H9 (cell line): ENCODE measurements around the gene OPA3. TPM values are rescaled to one million over a fixed set of nuclear protein-coding genes. Genes with fewer than 3 reads are reported as not detected.
A peak's percentile ranks its signal among the peaks of the same experiment; 100 is the strongest.

Experiments
- DNase-seq: peaks from one replicate; pipeline ENCODE4 v3.0.0-alpha.2; 2017
- H2AFZ ChIP-seq: one replicate; pipeline ENCODE4 v1.6.1; 2013; ENCODE audit warnings: mild to moderate bottlenecking, low read length, control low read depth, moderate library complexity
- H2AK5ac ChIP-seq: 2 replicates; pipeline ENCODE4 v1.6.1; 2013; ENCODE audit warnings: low read length, control low read depth, mixed read lengths; ENCODE audit not compliant: insufficient read length
- H2BK120ac ChIP-seq: one replicate; pipeline ENCODE4 v1.6.1; 2013; ENCODE audit warnings: low read depth, mild to moderate bottlenecking, low read length, control low read depth, inconsistent platforms; ENCODE audit not compliant: poor library complexity, severe bottlenecking
- H2BK12ac ChIP-seq: 2 replicates; pipeline ENCODE4 v1.6.1; 2013; ENCODE audit warnings: low read length, control low read depth, mixed read lengths, low read depth; ENCODE audit not compliant: insufficient read length
- H2BK15ac ChIP-seq: 2 replicates; pipeline ENCODE4 v1.6.1; 2013; ENCODE audit warnings: low read depth, low read length, control low read depth
- H2BK20ac ChIP-seq: one replicate; pipeline ENCODE4 v1.6.1; 2013; ENCODE audit warnings: low read depth, mild to moderate bottlenecking, low read length, control low read depth, inconsistent platforms; ENCODE audit not compliant: poor library complexity, severe bottlenecking
- H2BK5ac ChIP-seq: 2 replicates; pipeline ENCODE4 v1.6.1; 2013; ENCODE audit warnings: low read length, control low read depth, mixed read lengths; ENCODE audit not compliant: insufficient read length
- H3K14ac ChIP-seq: 2 replicates; pipeline ENCODE4 v1.6.1; 2013; ENCODE audit warnings: low read length, control low read depth; ENCODE audit not compliant: insufficient read depth
- H3K18ac ChIP-seq: 2 replicates; pipeline ENCODE4 v1.6.1; 2013; ENCODE audit warnings: low read depth, mild to moderate bottlenecking, mixed read lengths, low read length, control low read depth; ENCODE audit not compliant: insufficient read length
- H3K23ac ChIP-seq: 2 replicates; pipeline ENCODE4 v1.6.1; 2013; ENCODE audit warnings: low read length, control low read depth, mixed read lengths, low read depth; ENCODE audit not compliant: insufficient read length
- H3K23me2 ChIP-seq: 2 replicates; pipeline ENCODE4 v1.6.1; 2013; ENCODE audit warnings: low read depth, mild to moderate bottlenecking, mixed read lengths, low read length, control low read depth; ENCODE audit not compliant: insufficient read length, poor library complexity, severe bottlenecking
- H3K27ac ChIP-seq: 2 replicates; pipeline ENCODE4 v1.5.1; 2013; ENCODE audit warnings: low read length, control low read depth, mixed read lengths, low read depth; ENCODE audit not compliant: insufficient read length
- H3K27me3 ChIP-seq: 2 replicates; pipeline ENCODE4 v1.6.1; 2013; ENCODE audit warnings: low read length, control low read depth, inconsistent platforms; ENCODE audit not compliant: insufficient read depth
- H3K4ac ChIP-seq: 2 replicates; pipeline ENCODE4 v1.6.1; 2013; ENCODE audit warnings: low read depth, mild to moderate bottlenecking, control low read depth, inconsistent platforms, low read length, moderate library complexity
- H3K4me1 ChIP-seq: 2 replicates; pipeline ENCODE4 v1.6.1; 2013; ENCODE audit warnings: low read length, control low read depth, inconsistent platforms; ENCODE audit not compliant: insufficient read depth
- H3K4me2 ChIP-seq: 2 replicates; pipeline ENCODE4 v1.6.1; 2013; ENCODE audit warnings: low read length, control low read depth, mixed read lengths; ENCODE audit not compliant: insufficient read length, insufficient read depth
- H3K56ac ChIP-seq: 2 replicates; pipeline ENCODE4 v1.6.1; 2013; ENCODE audit warnings: low read depth, mild to moderate bottlenecking, mixed read lengths, low read length, control low read depth; ENCODE audit not compliant: insufficient read length
- H3K79me1 ChIP-seq: 2 replicates; pipeline ENCODE4 v1.6.1; 2013; ENCODE audit warnings: low read depth, mild to moderate bottlenecking, moderate library complexity, low read length, control low read depth, inconsistent platforms; ENCODE audit not compliant: insufficient read depth, poor library complexity, severe bottlenecking
- H3K79me2 ChIP-seq: 2 replicates; pipeline ENCODE4 v1.6.1; 2013; ENCODE audit warnings: low read length, control low read depth, inconsistent platforms; ENCODE audit not compliant: insufficient read depth
- H3K9ac ChIP-seq: 2 replicates; pipeline ENCODE4 v1.6.1; 2013; ENCODE audit warnings: low read length, control low read depth, mixed read lengths; ENCODE audit not compliant: insufficient read length; ENCODE audit errors: extremely low read depth
- H3K9me3 ChIP-seq: one replicate; pipeline ENCODE4 v1.6.1; 2013; ENCODE audit warnings: low read depth, low read length, inconsistent platforms; ENCODE audit not compliant: control insufficient read depth
- H3T11ph ChIP-seq: one replicate; pipeline ENCODE4 v1.6.1; 2013; ENCODE audit warnings: mild to moderate bottlenecking, low read length, control low read depth, inconsistent platforms
- H4K20me1 ChIP-seq: one replicate; pipeline ENCODE4 v1.6.1; 2013; ENCODE audit not compliant: control insufficient read depth, insufficient read length, insufficient read depth
- H4K5ac ChIP-seq: 2 replicates; pipeline ENCODE4 v1.6.1; 2013; ENCODE audit warnings: low read depth, mild to moderate bottlenecking, mixed read lengths, low read length, control low read depth; ENCODE audit not compliant: insufficient read length
- H4K8ac ChIP-seq: replicated peaks from 2 replicates; pipeline ENCODE4 v1.6.1; 2013; ENCODE audit warnings: low read length, control low read depth, mixed read lengths, low read depth; ENCODE audit not compliant: insufficient read length
- H4K91ac ChIP-seq: 2 replicates; pipeline ENCODE4 v1.6.1; 2013; ENCODE audit warnings: low read depth, mild to moderate bottlenecking, moderate library complexity, mixed read lengths, low read length, control low read depth; ENCODE audit not compliant: insufficient read length
- H3K27ac Mint-ChIP-seq, 3 experiments: 2 replicates in 2 of 3; 3 replicates in 1 of 3; pipeline ENCODE4 v1.8.0; 2020 to 2021; ENCODE audit warnings: mixed read lengths in 3 of 3, mild to moderate bottlenecking in 1 of 3, moderate library complexity in 1 of 3
- H3K27me3 Mint-ChIP-seq: 2 replicates; pipeline ENCODE4 v1.8.0; 2021; ENCODE audit warnings: low read depth, mild to moderate bottlenecking, moderate library complexity, mixed read lengths
- H3K36me3 Mint-ChIP-seq, 3 experiments: 2 replicates in 2 of 3; 3 replicates in 1 of 3; pipeline ENCODE4 v1.8.0; 2020 to 2021; ENCODE audit warnings: low read depth in 3 of 3, mixed read lengths in 3 of 3; ENCODE audit not compliant: insufficient read depth in 1 of 3
- H3K4me1 Mint-ChIP-seq, 2 experiments: 2 replicates each; pipeline ENCODE4 v1.8.0; 2020; ENCODE audit warnings: mixed read lengths in 2 of 2
- H3K4me3 Mint-ChIP-seq, 2 experiments: 2 replicates in 1 of 2; 3 replicates in 1 of 2; pipeline ENCODE4 v1.8.0; 2020 to 2021; ENCODE audit warnings: mild to moderate bottlenecking in 2 of 2, mixed read lengths in 2 of 2, moderate library complexity in 1 of 2
- H3K9me3 Mint-ChIP-seq, 2 experiments: 2 replicates in 1 of 2; 3 replicates in 1 of 2; pipeline ENCODE4 v1.8.0; 2020; ENCODE audit warnings: mild to moderate bottlenecking in 2 of 2, mixed read lengths in 2 of 2, moderate library complexity in 1 of 2
- WGBS: extraction: QIAGEN DNeasy Blood & Tissue Kit; methylation state at CpG from one replicate; pipeline ENCODE4 v1.1.7; 2013; ENCODE audit warnings: missing lambda C conversion rate, low lambda C conversion rate, mixed read lengths; ENCODE audit not compliant: insufficient read length; ENCODE audit errors: extremely low coverage; 5-methylcytosine and 5-hydroxymethylcytosine counted together
- total RNA-seq: library from RNA; stranded (reverse); gene quantifications from 2 replicates; pipeline ENCODE4 v1.2.1, GENCODE V29; 2021
- TF ChIP-seq, protein P1 (sequence below): fragments of 200-600 bp; sonication (generic); conservative IDR thresholded peaks from 3 replicates; pipeline ENCODE4 v1.8.0; 2021; ENCODE audit warnings: antibody characterized with exemption, mild to moderate bottlenecking

OPA3 gene
- total RNA-seq, 1 experiment from 2014 or later = 13.0 TPM

DNA sequence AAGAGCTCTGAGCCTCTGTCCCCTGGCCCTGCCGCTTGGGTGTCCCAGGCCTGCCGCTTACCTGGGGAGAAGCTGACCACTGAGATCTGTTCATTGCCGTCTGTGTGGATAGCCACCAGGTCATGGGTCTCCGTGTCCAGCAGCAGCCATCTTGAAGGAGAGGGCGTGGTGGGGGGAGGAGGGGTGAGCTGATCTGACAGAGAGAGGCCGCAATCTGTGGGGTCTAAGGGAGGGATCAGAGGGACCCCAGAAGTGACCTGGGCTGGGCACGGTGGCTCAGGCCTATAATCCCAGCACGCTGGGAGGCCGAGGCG is 32.1 kb upstream of the OPA3 start:
- DNase-seq = peak; percentile 62
- Histone ChIP-seq H3K4ac (peak overlapping the region; percentile 10; the same call in 1 of the 2 replicates), H3T11ph (no peak overlapping the region), H3K27me3 (no peaks in the 10 kb centered on the region), H3K23me2 (peaks cover 6% of the 10 kb centered on the region), H2BK12ac (no peak overlapping the region), H3K4me1 (no peaks in the 10 kb centered on the region), H4K91ac (no peak overlapping the region), H4K20me1 (no peaks in the 10 kb centered on the region), H2AFZ (no peak overlapping the region), H2BK5ac (no peak overlapping the region), H2AK5ac (no peak overlapping the region), H3K79me1 (no peaks in the 10 kb centered on the region), H3K9me3 (no peaks in the 10 kb centered on the region), H3K79me2 (no peaks in the 10 kb centered on the region), H3K14ac (peak overlapping the region; percentile 84), H3K18ac (peak overlapping the region; percentile 56), H4K5ac (no peak overlapping the region), H4K8ac (no peak overlapping the region), H3K56ac (no peak overlapping the region), H3K9ac (peak overlapping the region; percentile 52), H2BK120ac (no peak overlapping the region), H2BK20ac (no peak overlapping the region), H2BK15ac (no peak overlapping the region), H3K23ac (no peak overlapping the region), H3K4me2 (peak overlapping the region; percentile 91), H3K27ac (no peak overlapping the region)
- H3K27ac Mint-ChIP-seq = peak overlapping the region; percentile 82 to 97 (median 91); a peak in 6 of 7 replicates
- H3K36me3 Mint-ChIP-seq = peaks cover 7 to 44% (median 38%) of the 10 kb centered on the region in 3 experiments; a peak in 6 of 7 replicates
- H3K4me3 Mint-ChIP-seq = peak overlapping the region; percentile 78 to 95
- TF ChIP-seq, protein P1, sequence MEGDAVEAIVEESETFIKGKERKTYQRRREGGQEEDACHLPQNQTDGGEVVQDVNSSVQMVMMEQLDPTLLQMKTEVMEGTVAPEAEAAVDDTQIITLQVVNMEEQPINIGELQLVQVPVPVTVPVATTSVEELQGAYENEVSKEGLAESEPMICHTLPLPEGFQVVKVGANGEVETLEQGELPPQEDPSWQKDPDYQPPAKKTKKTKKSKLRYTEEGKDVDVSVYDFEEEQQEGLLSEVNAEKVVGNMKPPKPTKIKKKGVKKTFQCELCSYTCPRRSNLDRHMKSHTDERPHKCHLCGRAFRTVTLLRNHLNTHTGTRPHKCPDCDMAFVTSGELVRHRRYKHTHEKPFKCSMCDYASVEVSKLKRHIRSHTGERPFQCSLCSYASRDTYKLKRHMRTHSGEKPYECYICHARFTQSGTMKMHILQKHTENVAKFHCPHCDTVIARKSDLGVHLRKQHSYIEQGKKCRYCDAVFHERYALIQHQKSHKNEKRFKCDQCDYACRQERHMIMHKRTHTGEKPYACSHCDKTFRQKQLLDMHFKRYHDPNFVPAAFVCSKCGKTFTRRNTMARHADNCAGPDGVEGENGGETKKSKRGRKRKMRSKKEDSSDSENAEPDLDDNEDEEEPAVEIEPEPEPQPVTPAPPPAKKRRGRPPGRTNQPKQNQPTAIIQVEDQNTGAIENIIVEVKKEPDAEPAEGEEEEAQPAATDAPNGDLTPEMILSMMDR = no peak
- no peaks in the 10 kb centered on the region for H3K27me3 Mint-ChIP-seq
- no CpG with 5 or more reads among the region's 10 CpGs for WGBS
- H3K9me3 Mint-ChIP-seq = no peaks in the 10 kb centered on the region
- peaks cover 5 to 23% of the 10 kb centered on the region in 2 experiments; a peak in 3 of 4 replicates for H3K4me1 Mint-ChIP-seq
